SK-N-SH (cell line): Measurements from ENCODE around the gene ELAPOR1. TPM values are rescaled to one million over a fixed set of nuclear protein-coding genes. Genes with fewer than 3 reads are reported as not detected.

Experiments
- CTCF ChIA-PET: fragments of 300-600, 350-600 bp; formaldehyde crosslinking; extraction: SDS; loops from one replicate; lab custom pipeline; 2021; lab: Yijun Ruan, JAX
- POLR2A ChIA-PET: fragments of 350-600 bp; sonication (Branson Sonifier 250); formaldehyde crosslinking; extraction: SDS; loops from one replicate; lab custom pipeline; 2020; ENCODE audit warnings: antibody characterized with exemption, inconsistent platforms; lab: Yijun Ruan, JAX
- DNase-seq: peaks from one replicate; pipeline ENCODE4 v3.0.0; 2012
- H2AFZ ChIP-seq: fragments of 200-600 bp; sonication (generic); 2 replicates; pipeline ENCODE4 v1.8.1; 2016; ENCODE audit warnings: antibody characterized with exemption, mild to moderate bottlenecking, low read depth
- H3F3A ChIP-seq: fragments of 200-600 bp; sonication (generic); replicated peaks from 2 replicates; pipeline ENCODE3; 2016; ENCODE audit warnings: antibody characterized with exemption, mild to moderate bottlenecking; ENCODE audit not compliant: insufficient read depth
- H3K27ac ChIP-seq, 2 experiments: fragments of 200-500 bp in 1 of 2; fragments of 200-600 bp in 1 of 2; sonication (Bioruptor generic) in 1 of 2; sonication (generic), shearing (Covaris generic) in 1 of 2; 2 replicates each; pipeline versions ENCODE4 v1.5.1 to v1.6.1; 2014 to 2016; ENCODE audit warnings: low read depth in 2 of 2, inconsistent platforms in 1 of 2, low read length in 1 of 2, mild to moderate bottlenecking in 1 of 2, mixed read lengths in 1 of 2
- H3K27me3 ChIP-seq: fragments of 200-600 bp; sonication (generic), shearing (Covaris generic); 2 replicates; pipeline ENCODE4 v1.6.1; 2016; ENCODE audit warnings: mixed run types; ENCODE audit not compliant: insufficient read depth
- H3K36me3 ChIP-seq, 2 experiments: fragments of 200-500 bp in 1 of 2; fragments of 200-600 bp in 1 of 2; sonication (Bioruptor generic) in 1 of 2; sonication (generic) in 1 of 2; replicated peaks in 1 of 2; 2 replicates each; pipeline versions ENCODE3 to v1.5.1; 2014 to 2016; ENCODE audit warnings: low read length in 1 of 2, mild to moderate bottlenecking in 1 of 2; ENCODE audit not compliant: insufficient read depth in 2 of 2, control insufficient read depth in 1 of 2
- H3K4me1 ChIP-seq, 2 experiments: fragments of 200-500 bp in 1 of 2; fragments of 200-600 bp in 1 of 2; sonication (Bioruptor generic) in 1 of 2; sonication (generic), shearing (Covaris generic) in 1 of 2; 2 replicates each; pipeline versions ENCODE4 v1.5.1 to v1.6.1; 2014 to 2016; ENCODE audit warnings: low read depth in 1 of 2, low read length in 1 of 2, mixed run types in 1 of 2; ENCODE audit not compliant: insufficient read depth in 2 of 2, control insufficient read depth in 1 of 2
- H3K4me2 ChIP-seq: fragments of 200-600 bp; sonication (generic), shearing (Covaris generic); 2 replicates; pipeline ENCODE4 v1.6.1; 2017; ENCODE audit warnings: mixed run types
- H3K4me3 ChIP-seq, 2 experiments: fragments of 200-500 bp in 1 of 2; fragments of 200-600 bp in 1 of 2; sonication (Bioruptor generic) in 1 of 2; sonication (generic), shearing (Covaris generic) in 1 of 2; 2 replicates each; pipeline versions ENCODE4 v1.5.1 to v1.8.1; 2014 to 2016; ENCODE audit warnings: low read depth in 2 of 2, inconsistent platforms in 1 of 2, low read length in 1 of 2, mild to moderate bottlenecking in 1 of 2, mixed read lengths in 1 of 2, moderate library complexity in 1 of 2
- H3K79me2 ChIP-seq: fragments of 200-600 bp; sonication (generic); 2 replicates; pipeline ENCODE4 v1.8.1; 2017; ENCODE audit warnings: mild to moderate bottlenecking; ENCODE audit not compliant: insufficient read depth
- H3K9ac ChIP-seq: fragments of 200-600 bp; sonication (generic); 2 replicates; pipeline ENCODE4 v1.6.1; 2017; ENCODE audit warnings: mixed run types
- H3K9me2 ChIP-seq: fragments of 200-600 bp; sonication (generic); 2 replicates; pipeline ENCODE4 v1.6.1; 2017; ENCODE audit warnings: mixed run types
- H3K9me3 ChIP-seq: fragments of 200-600 bp; sonication (generic); 2 replicates; pipeline ENCODE4 v1.6.1; 2017; ENCODE audit warnings: mixed run types, mild to moderate bottlenecking, moderate library complexity
- H4K20me1 ChIP-seq: fragments of 200-600 bp; sonication (generic); 2 replicates; pipeline ENCODE4 v1.6.1; 2017; ENCODE audit warnings: mild to moderate bottlenecking, mixed run types; ENCODE audit not compliant: insufficient read depth
- FOSL2 ChIP-seq: IDR thresholded peaks from 2 replicates; pipeline ENCODE4 v1.4.0; 2012; ENCODE audit warnings: low read depth, mild to moderate bottlenecking, moderate library complexity, borderline replicate concordance
- FOXJ3 ChIP-seq: sonication (generic); formaldehyde crosslinking; IDR thresholded peaks from 2 replicates; pipeline ENCODE4 v1.5.1; 2020; ENCODE audit warnings: mild to moderate bottlenecking, missing genetic modification reagents
- NFIC ChIP-seq: IDR thresholded peaks from 2 replicates; pipeline ENCODE4 v1.4.0; 2012; ENCODE audit warnings: borderline replicate concordance
- RCOR1 ChIP-seq: fragments of 150-350 bp; IDR thresholded peaks from 2 replicates; pipeline ENCODE4 v1.6.1; 2017; ENCODE audit warnings: antibody characterized with exemption, low read length
- RFX5 ChIP-seq: IDR thresholded peaks from 2 replicates; pipeline ENCODE4 v1.6.1; 2012; ENCODE audit warnings: mild to moderate bottlenecking, improper control_type of control experiment, low read length
- RXRA ChIP-seq: IDR thresholded peaks from 2 replicates; pipeline ENCODE4 v1.4.0; 2012; ENCODE audit warnings: low read depth, mild to moderate bottlenecking, borderline replicate concordance
- SIN3A ChIP-seq: IDR thresholded peaks from 2 replicates; pipeline ENCODE4 v1.6.1; 2012; ENCODE audit warnings: low read depth, mild to moderate bottlenecking, low read length, moderate library complexity, borderline replicate concordance
- TAF1 ChIP-seq: IDR thresholded peaks from 2 replicates; pipeline ENCODE4 v1.6.1; 2012; ENCODE audit warnings: low read depth, mild to moderate bottlenecking, low read length, moderate library complexity, borderline replicate concordance
- TEAD4 ChIP-seq: IDR thresholded peaks from 2 replicates; pipeline ENCODE4 v1.4.0; 2012; ENCODE audit warnings: mild to moderate bottlenecking, borderline replicate concordance; ENCODE audit not compliant: insufficient read depth
- USF1 ChIP-seq: IDR thresholded peaks from 2 replicates; pipeline ENCODE4 v1.4.0; 2012; ENCODE audit warnings: low read depth, borderline replicate concordance
- USF2 ChIP-seq: fragments of 150-350 bp; IDR thresholded peaks from 2 replicates; pipeline ENCODE4 v1.6.1; 2017; ENCODE audit warnings: antibody characterized with exemption, low read length, low read depth, borderline replicate concordance
- polyA plus RNA-seq, 3 experiments: library from polyadenylated mRNA; depleted of rRNA; stranded (reverse); fragments of >200 nt; gene quantifications; 2 replicates each; pipeline ENCODE4 v1.2.3, GENCODE V29; 2012
- TF ChIP-seq, protein P1 (sequence below): fragments of 150-350 bp; IDR thresholded peaks from 2 replicates; pipeline ENCODE4 v1.6.1; 2016; ENCODE audit warnings: mild to moderate bottlenecking, low read depth, low read length

The ELAPOR1 gene
- polyA plus RNA-seq, 1 of the 3 experiments (the other 2 are of a cell fraction) = 1.2 TPM

GRCh38 chr1:109151146-109151990 is 37.5 kb downstream of the ELAPOR1 start (continued):
- TF ChIP-seq, protein P1, sequence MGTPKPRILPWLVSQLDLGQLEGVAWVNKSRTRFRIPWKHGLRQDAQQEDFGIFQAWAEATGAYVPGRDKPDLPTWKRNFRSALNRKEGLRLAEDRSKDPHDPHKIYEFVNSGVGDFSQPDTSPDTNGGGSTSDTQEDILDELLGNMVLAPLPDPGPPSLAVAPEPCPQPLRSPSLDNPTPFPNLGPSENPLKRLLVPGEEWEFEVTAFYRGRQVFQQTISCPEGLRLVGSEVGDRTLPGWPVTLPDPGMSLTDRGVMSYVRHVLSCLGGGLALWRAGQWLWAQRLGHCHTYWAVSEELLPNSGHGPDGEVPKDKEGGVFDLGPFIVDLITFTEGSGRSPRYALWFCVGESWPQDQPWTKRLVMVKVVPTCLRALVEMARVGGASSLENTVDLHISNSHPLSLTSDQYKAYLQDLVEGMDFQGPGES = no peak
- TF ChIP-seq FOXJ3 (CRISPR knock-in tag) (no peak), FOSL2 (no peak), TEAD4 (no peak), RXRA (no peak), RFX5 (no peak), RCOR1 (no peak)

DNA sequence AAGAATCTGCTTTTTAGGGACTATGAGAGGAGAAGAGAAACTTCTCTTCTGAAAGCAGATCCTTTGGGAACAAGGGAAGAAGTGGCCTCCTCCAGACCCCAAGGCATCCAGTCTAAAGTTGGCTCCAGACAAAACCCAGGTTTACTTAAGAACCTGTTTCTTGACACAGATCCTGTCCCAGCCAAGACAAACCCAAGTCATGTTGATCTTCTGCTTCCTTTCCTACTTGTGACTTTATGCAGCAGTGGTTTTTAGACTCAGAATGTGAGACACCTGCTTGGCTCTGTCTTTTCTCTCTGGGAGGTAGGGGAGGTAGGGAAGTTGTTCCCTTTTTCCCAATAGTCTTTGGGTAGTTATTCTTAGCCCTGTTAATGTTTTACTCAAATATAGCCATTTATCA is 38.3 kb downstream of the ELAPOR1 start:
- no peaks in the 10 kb centered on the region for H4K20me1 ChIP-seq
- no peaks in the 10 kb centered on the region for H3K36me3 ChIP-seq
- no peaks in the 10 kb centered on the region for H3K79me2 ChIP-seq
- H3K9me2 ChIP-seq = no peaks in the 10 kb centered on the region
- H2AFZ ChIP-seq = no peak overlapping the region
- no peaks in the 10 kb centered on the region for H3F3A ChIP-seq
- no peak overlapping the region for H3K4me2 ChIP-seq
- TF ChIP-seq TAF1 (no peak), USF1 (no peak), USF2 (no peak), SIN3A (no peak), NFIC (no peak)
- H3K9me3 ChIP-seq = no peaks in the 10 kb centered on the region
- no peak overlapping the region for H3K9ac ChIP-seq
- ChIA-PET POLR2A (no interaction called here), CTCF (interaction anchor here (1.0 kb wide), 1 partner anchor 10 kb away, joined by 3 read pairs; no protein-coding TSS in a partner anchor)
- no peaks in the 10 kb centered on the region for H3K4me1 ChIP-seq
- H3K4me3 ChIP-seq = no peak overlapping the region
- no peak for DNase-seq
- no peak overlapping the region for H3K27ac ChIP-seq
- no peaks in the 10 kb centered on the region for H3K27me3 ChIP-seq
